ENCODE results near the gene ALDH16A1. TPM values are rescaled to one million over a fixed set of nuclear protein-coding genes. Genes with fewer than 3 reads are reported as not detected.

Gene ALDH16A1
- 10 to 100 TPM; 52.8 to 57.1 TPM for total RNA-seq
- 27.4 TPM for polyA plus RNA-seq (2013, experiment 1 of 2)
- polyA plus RNA-seq (2013, experiment 2 of 2), result 32.6 TPM
- long read RNA-seq, experiment 1, partial matches to known transcripts, result 10 of 19 reads
- long read RNA-seq, experiment 1, other reads (novel, unspliced or antisense), result 5 of 19 reads
- long read RNA-seq, experiment 2, transcript ALDH16A1-201 (17 exons, 3,153 nt), result major isoform, 38 of 55 reads
- long read RNA-seq, experiment 2, partial matches to known transcripts, result 8 of 55 reads
- long read RNA-seq, experiment 2, other reads (novel, unspliced or antisense), result 9 of 55 reads
- long read RNA-seq, experiment 3, transcript ALDH16A1-202 (16 exons, 2,470 nt), result minor isoform, 17 of 284 reads
- long read RNA-seq, experiment 3, transcript ALDH16A1-201 (17 exons, 3,153 nt), result major isoform, 210 of 284 reads
- long read RNA-seq, experiment 3, partial matches to known transcripts, result 15 of 284 reads
- long read RNA-seq, experiment 3, other reads (novel, unspliced or antisense), result 39 of 284 reads
- long read RNA-seq, experiment 4, transcript ALDH16A1-201 (17 exons, 3,153 nt), result major isoform, 13 of 17 reads
- long read RNA-seq, experiment 4, partial matches to known transcripts, result 2 of 17 reads
- long read RNA-seq, experiment 4, other reads (novel, unspliced or antisense), result 2 of 17 reads

GRCh38 chr19:49453013-49453756, at the start of gene ALDH16A1:
Gene ALDH16A1 (plus strand): TSS chr19:49453225. CDS start chr19:49453332, 107 bp downstream.
- Mint-ChIP-seq H3K4me3 (peak within 1 kb of the TSS; percentile 88), H3K9me3 (peaks cover 1% of the 10 kb centered on the region), H3K4me1 (peaks cover 9% of the 10 kb centered on the region), H3K36me3 (ENCODE audit: low read depth) (peaks cover 39% of the 10 kb centered on the region), H3K27ac (peak within 1 kb of the TSS; percentile 100), H3K27me3 (ENCODE audit: insufficient read depth) (no peaks in the 10 kb centered on the region)
- peak within 1 kb of the TSS; percentile 94 for H3K27ac ChIP-seq (ENCODE audit: low read depth, low read length)
- peak; percentile 99 for DNase-seq
- no peaks in the 10 kb centered on the region for H3K27me3 ChIP-seq (ENCODE audit: control insufficient read depth, insufficient read depth, low read length, poor library complexity, severe bottlenecking)
- TF ChIP-seq CTCF (conservative IDR thresholded peaks at IDR 0.05), result no peak
- no peaks in the 10 kb centered on the region for H3K4me1 ChIP-seq (ENCODE audit: control insufficient read depth, insufficient read depth, low read length)
- 0% methylated on average over 33 to 66 of the region's 66 CpGs for WGBS, 2 experiments (ENCODE audit: insufficient coverage in 1 of 2, insufficient read length in 1 of 2)
- H3K4me3 ChIP-seq (ENCODE audit: low read length), result peak within 1 kb of the TSS; percentile 84
- H3K9ac ChIP-seq (ENCODE audit: extremely low read depth, low read length, poor library complexity, severe bottlenecking), result peak within 1 kb of the TSS; percentile 84
- no peaks in the 10 kb centered on the region for H3K9me3 ChIP-seq (ENCODE audit: control insufficient read depth, low read length)
- H3K36me3 ChIP-seq (ENCODE audit: control insufficient read depth, insufficient read depth, low read length), result peaks cover 22% of the 10 kb centered on the region

DNA sequence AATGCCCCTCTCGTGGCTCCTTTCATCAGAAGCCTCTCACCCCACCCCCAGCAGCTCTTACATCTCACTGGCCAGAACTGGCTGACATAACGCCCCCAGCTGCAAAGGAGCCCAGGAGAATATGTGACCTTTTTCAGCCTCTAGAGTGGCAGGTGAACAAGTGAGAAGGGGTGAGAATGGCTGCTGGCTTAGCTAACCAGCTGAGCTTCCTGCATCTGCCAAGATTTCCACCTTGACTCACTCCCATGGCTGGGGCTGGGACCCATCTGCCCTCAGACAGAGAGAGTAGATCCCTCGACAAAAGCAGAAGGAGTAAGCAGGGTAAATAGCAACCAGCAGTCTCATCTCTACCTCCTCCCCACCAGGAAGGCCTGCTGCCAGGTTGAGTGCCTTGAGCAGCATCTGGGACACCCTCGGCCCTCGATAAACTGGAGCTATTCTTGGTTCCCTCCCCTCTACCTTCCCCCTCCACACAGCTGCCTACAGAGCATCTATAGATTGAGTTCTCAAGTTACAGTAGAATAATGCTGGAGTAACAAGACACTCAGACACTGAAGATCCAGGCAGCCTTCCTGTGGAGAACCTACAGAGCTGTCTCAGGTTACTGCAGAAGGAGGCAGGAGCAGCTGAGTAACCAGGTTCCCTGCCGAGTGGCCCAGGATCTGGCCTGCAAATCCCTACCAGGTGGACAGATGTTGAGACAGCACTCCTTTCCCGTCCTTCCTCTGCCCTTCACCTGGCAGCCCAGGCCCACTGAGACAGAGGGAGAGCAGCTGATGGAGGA, 49.4 kb upstream of the ALDH16A1 start:
- no peaks in the 10 kb centered on the region for H3K36me3 ChIP-seq (ENCODE audit: control insufficient read depth, insufficient read depth, low read length)
- WGBS, 2 experiments (ENCODE audit: insufficient coverage in 1 of 2, insufficient read length in 1 of 2), result 17 to 33% methylated on average over 1 to 7 of the region's 7 CpGs
- H3K27me3 Mint-ChIP-seq (ENCODE audit: insufficient read depth), result peaks cover 7% of the 10 kb centered on the region
- H3K4me1 Mint-ChIP-seq, result peaks cover 18% of the 10 kb centered on the region
- H3K9ac ChIP-seq (ENCODE audit: extremely low read depth, low read length, poor library complexity, severe bottlenecking), result peak overlapping the region; percentile 13
- H3K4me3 Mint-ChIP-seq, result peak overlapping the region; percentile 23
- peak overlapping the region; percentile 92 for H3K27ac Mint-ChIP-seq
- H3K4me1 ChIP-seq (ENCODE audit: control insufficient read depth, insufficient read depth, low read length), result peaks cover 13% of the 10 kb centered on the region
- no peaks in the 10 kb centered on the region for H3K9me3 ChIP-seq (ENCODE audit: control insufficient read depth, low read length)
- H3K36me3 Mint-ChIP-seq (ENCODE audit: low read depth), result no peaks in the 10 kb centered on the region
- peak; percentile 94 for DNase-seq
- no peaks in the 10 kb centered on the region for H3K27me3 ChIP-seq (ENCODE audit: control insufficient read depth, insufficient read depth, low read length, poor library complexity, severe bottlenecking)
- H3K27ac ChIP-seq (ENCODE audit: low read depth, low read length), result peak overlapping the region; percentile 16
- H3K4me3 ChIP-seq (ENCODE audit: low read length), result peak overlapping the region; percentile 70
- TF ChIP-seq CTCF (conservative IDR thresholded peaks at IDR 0.05), result no peak
- H3K9me3 Mint-ChIP-seq, result no peaks in the 10 kb centered on the region

GRCh38 chr19:49407079-49407478, 45.9 kb upstream of the ALDH16A1 start:
- DNase-seq, result no peak
- no peaks in the 10 kb centered on the region for H3K36me3 Mint-ChIP-seq (ENCODE audit: low read depth)
- H3K36me3 ChIP-seq (ENCODE audit: control insufficient read depth, insufficient read depth, low read length), result no peaks in the 10 kb centered on the region
- H3K27ac Mint-ChIP-seq, result no peak overlapping the region
- peaks cover 13% of the 10 kb centered on the region for H3K4me1 ChIP-seq (ENCODE audit: control insufficient read depth, insufficient read depth, low read length)
- 91 to 96% methylated on average over 4 to 7 of the region's 7 CpGs for WGBS, 2 experiments (ENCODE audit: insufficient coverage in 1 of 2, insufficient read length in 1 of 2)
- H3K4me3 Mint-ChIP-seq, result no peak overlapping the region
- H3K9me3 Mint-ChIP-seq, result no peaks in the 10 kb centered on the region
- H3K27me3 Mint-ChIP-seq (ENCODE audit: insufficient read depth), result peaks cover 9% of the 10 kb centered on the region
- H3K4me1 Mint-ChIP-seq, result peaks cover 13% of the 10 kb centered on the region
- no peak overlapping the region for H3K4me3 ChIP-seq (ENCODE audit: low read length)
- no peaks in the 10 kb centered on the region for H3K27me3 ChIP-seq (ENCODE audit: control insufficient read depth, insufficient read depth, low read length, poor library complexity, severe bottlenecking)
- H3K9ac ChIP-seq (ENCODE audit: extremely low read depth, low read length, poor library complexity, severe bottlenecking), result no peak overlapping the region
- H3K9me3 ChIP-seq (ENCODE audit: control insufficient read depth, low read length), result no peaks in the 10 kb centered on the region
- H3K27ac ChIP-seq (ENCODE audit: low read depth, low read length), result no peak overlapping the region
- no peak for TF ChIP-seq CTCF (conservative IDR thresholded peaks at IDR 0.05)

All from endodermal cell (in vitro differentiated cells).